Nephron progenitor cell (in vitro differentiated cells): ENCODE data around the gene FFAR2.
"Not testable (repeated sequence)": the region's sequence is repeated elsewhere in the genome, so short reads cannot be mapped to it uniquely, and the experiment has no call there.

Experiments used
- DNase-seq: peaks from one replicate; pipeline ENCODE4 v3.0.0; 2021
- H3K27ac Mint-ChIP-seq: 2 replicates; pipeline ENCODE4 v1.8.0; 2021; ENCODE audit warnings: mild to moderate bottlenecking, moderate library complexity, mixed read lengths
- H3K27me3 Mint-ChIP-seq: 2 replicates; pipeline ENCODE4 v1.8.0; 2021; ENCODE audit warnings: mild to moderate bottlenecking, low read depth, mixed read lengths; ENCODE audit not compliant: poor library complexity
- H3K36me3 Mint-ChIP-seq: 2 replicates; pipeline ENCODE4 v1.8.0; 2021; ENCODE audit warnings: low read depth, mixed read lengths
- H3K4me1 Mint-ChIP-seq: 2 replicates; pipeline ENCODE4 v1.8.0; 2021; ENCODE audit warnings: mixed read lengths
- H3K4me3 Mint-ChIP-seq: 2 replicates; pipeline ENCODE4 v1.8.0; 2021; ENCODE audit warnings: mild to moderate bottlenecking, moderate library complexity, mixed read lengths
- H3K9me3 Mint-ChIP-seq: 2 replicates; pipeline ENCODE4 v1.8.0; 2021; ENCODE audit warnings: mild to moderate bottlenecking, moderate library complexity, mixed read lengths
- CTCF ChIP-seq: fragments of 200-600 bp; sonication (generic); IDR thresholded peaks from 2 replicates; pipeline ENCODE4 v1.5.0; 2021; ENCODE audit warnings: antibody characterized with exemption

Gene FFAR2

GRCh38 chr19:35468637-35469036, 20.6 kb downstream of the FFAR2 start:
- Mint-ChIP-seq H3K4me1 (peaks cover 4% of the 10 kb centered on the region), H3K9me3 (no peaks in the 10 kb centered on the region), H3K27me3 (peaks cover 4% of the 10 kb centered on the region), H3K4me3 (no peak overlapping the region), H3K36me3 (no peaks in the 10 kb centered on the region), H3K27ac (no peak overlapping the region)
- TF ChIP-seq CTCF = peak; percentile 45
- DNase-seq = peak; percentile 28

- TF ChIP-seq CTCF = no peak
- no peak overlapping the region for H3K27ac Mint-ChIP-seq
- peaks cover 4% of the 10 kb centered on the region for H3K4me1 Mint-ChIP-seq
- H3K4me3 Mint-ChIP-seq = no peak overlapping the region
- no peak for DNase-seq
- no peaks in the 10 kb centered on the region for H3K9me3 Mint-ChIP-seq
- H3K27me3 Mint-ChIP-seq = peaks cover 8% of the 10 kb centered on the region
- H3K36me3 Mint-ChIP-seq = no peaks in the 10 kb centered on the region
Measured at GRCh38 chr19:35470128-35470527, 22.1 kb downstream of the FFAR2 start.

GRCh38 chr19:35471075-35471474, 23.0 kb downstream of the FFAR2 start:
- H3K4me1 Mint-ChIP-seq, H3K27ac Mint-ChIP-seq, DNase-seq, H3K36me3 Mint-ChIP-seq, H3K4me3 Mint-ChIP-seq, H3K9me3 Mint-ChIP-seq: not testable (repeated sequence)
- H3K27me3 Mint-ChIP-seq = peaks cover 16% of the 10 kb centered on the region

- H3K27me3 Mint-ChIP-seq = peaks cover 16% of the 10 kb centered on the region
- no peaks in the 10 kb centered on the region for H3K36me3 Mint-ChIP-seq
- no peak for TF ChIP-seq CTCF
Measured at GRCh38 chr19:35471946-35472345, 23.9 kb downstream of the FFAR2 start.

GRCh38 chr19:35474104-35474503, 26.0 kb downstream of the FFAR2 start:
- no peak for DNase-seq
- H3K4me3 Mint-ChIP-seq = no peak overlapping the region
- no peaks in the 10 kb centered on the region for H3K9me3 Mint-ChIP-seq
- peaks cover 19% of the 10 kb centered on the region for H3K27me3 Mint-ChIP-seq
- TF ChIP-seq CTCF = no peak
- H3K36me3 Mint-ChIP-seq = no peaks in the 10 kb centered on the region
- H3K27ac Mint-ChIP-seq = peak overlapping the region; percentile 87
- no peaks in the 10 kb centered on the region for H3K4me1 Mint-ChIP-seq

More at GRCh38 chr19:35471946-35472345, 23.9 kb downstream of the FFAR2 start:
- H3K27ac Mint-ChIP-seq = no peak overlapping the region
- H3K4me3 Mint-ChIP-seq = no peak overlapping the region
- peaks cover 4% of the 10 kb centered on the region for H3K4me1 Mint-ChIP-seq
- no peaks in the 10 kb centered on the region for H3K9me3 Mint-ChIP-seq
- no peak for DNase-seq

DNA sequence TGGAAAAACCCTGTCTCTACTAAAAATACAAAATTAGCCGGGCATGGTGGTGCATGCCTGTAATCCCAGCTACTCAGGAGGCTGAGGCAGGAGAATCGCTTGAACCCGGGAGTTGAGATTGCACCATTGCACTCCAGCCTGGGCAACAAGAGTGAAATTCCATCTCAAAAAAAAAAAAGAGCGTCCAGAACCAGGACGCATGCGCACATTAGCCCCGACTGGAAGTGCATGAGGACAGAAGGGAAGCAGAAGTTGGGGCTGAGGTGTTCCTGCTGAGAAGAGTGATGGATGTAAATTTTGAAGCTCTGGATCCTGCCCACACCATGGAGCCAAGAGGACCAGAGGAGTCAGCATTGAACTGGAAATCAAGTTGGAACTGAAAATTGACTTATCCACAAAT, 26.5 kb downstream of the FFAR2 start:
- H3K4me1 Mint-ChIP-seq, H3K9me3 Mint-ChIP-seq, DNase-seq, H3K36me3 Mint-ChIP-seq, H3K27ac Mint-ChIP-seq, H3K4me3 Mint-ChIP-seq: not testable (repeated sequence)
- H3K27me3 Mint-ChIP-seq = peaks cover 21% of the 10 kb centered on the region

DNA sequence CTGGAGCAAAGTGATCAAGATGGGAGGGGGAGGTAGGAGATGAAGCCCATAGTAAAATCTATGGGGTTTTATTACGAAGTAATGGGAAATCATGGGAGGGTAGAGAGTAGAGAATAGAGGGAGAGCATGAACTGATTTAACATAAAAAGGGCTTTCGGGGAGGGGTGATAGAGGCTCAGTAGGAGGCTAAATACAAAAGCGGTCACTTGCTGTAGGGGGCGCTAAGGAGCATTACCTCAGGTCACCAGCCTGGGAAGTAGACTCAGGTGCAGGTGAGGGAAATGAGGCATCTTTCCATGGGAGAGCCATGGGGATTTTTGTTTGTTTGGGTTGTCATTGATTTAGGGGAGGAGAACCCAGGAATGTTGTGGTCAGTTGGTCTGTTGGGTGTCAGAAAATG, 28.1 kb downstream of the FFAR2 start:
- Mint-ChIP-seq H3K9me3 (no peaks in the 10 kb centered on the region), H3K27me3 (peaks cover 32% of the 10 kb centered on the region), H3K4me1 (no peaks in the 10 kb centered on the region), H3K4me3 (no peak overlapping the region), H3K27ac (no peak overlapping the region), H3K36me3 (no peaks in the 10 kb centered on the region)
- no peak for TF ChIP-seq CTCF
- DNase-seq = no peak
